ENCODE data around the gene QDPR.
A peak's percentile ranks its signal among the peaks of the same experiment; 100 is the strongest.
"Not testable (repeated sequence)": the region's sequence is repeated elsewhere in the genome, so short reads cannot be mapped to it uniquely, and the experiment has no call there.

The QDPR gene

GRCh38 chr4:17511950-17512795 lies at the start of gene QDPR:
Gene QDPR, minus strand, starts transcription at chr4:17512090. Its CDS starts 36 bp downstream, at chr4:17512054.
- DNase-seq = peak; percentile 77

- no peak for DNase-seq
Measured at GRCh38 chr4:17561195-17561909, 49.5 kb upstream of the QDPR start.

DNA sequence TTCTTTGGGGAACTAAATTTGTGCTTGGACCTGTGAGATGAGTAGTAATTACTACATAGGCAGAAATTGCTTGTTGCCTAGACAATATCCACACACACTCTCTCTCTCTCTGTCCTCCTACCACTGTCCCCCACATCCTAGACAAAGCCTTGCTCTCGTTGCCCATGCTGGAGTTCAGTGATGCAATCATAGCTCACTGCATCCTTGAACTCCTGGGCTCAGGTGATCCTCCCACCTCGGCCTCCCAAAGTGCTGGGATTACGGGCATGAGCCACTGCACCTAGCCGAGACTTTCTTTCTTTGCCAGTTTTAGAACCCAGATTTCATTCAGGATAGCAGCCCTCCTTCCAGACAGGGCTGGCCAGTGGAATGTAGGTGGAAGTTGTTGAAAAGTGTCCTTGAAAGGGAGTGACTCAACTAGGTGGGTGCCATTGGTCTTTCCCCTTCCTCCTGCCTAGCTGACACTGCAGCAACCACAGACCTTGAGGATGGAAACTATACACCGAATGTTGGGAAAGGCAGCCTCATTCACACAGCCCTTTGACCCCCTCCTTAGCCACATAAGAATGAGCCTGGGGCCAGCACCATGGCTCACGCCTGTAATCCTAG lies 48.3 kb upstream of the QDPR start:
- DNase-seq = no peak

GRCh38 chr4:17559709-17560048 lies 47.8 kb upstream of the QDPR start:
- no peak for DNase-seq

DNA sequence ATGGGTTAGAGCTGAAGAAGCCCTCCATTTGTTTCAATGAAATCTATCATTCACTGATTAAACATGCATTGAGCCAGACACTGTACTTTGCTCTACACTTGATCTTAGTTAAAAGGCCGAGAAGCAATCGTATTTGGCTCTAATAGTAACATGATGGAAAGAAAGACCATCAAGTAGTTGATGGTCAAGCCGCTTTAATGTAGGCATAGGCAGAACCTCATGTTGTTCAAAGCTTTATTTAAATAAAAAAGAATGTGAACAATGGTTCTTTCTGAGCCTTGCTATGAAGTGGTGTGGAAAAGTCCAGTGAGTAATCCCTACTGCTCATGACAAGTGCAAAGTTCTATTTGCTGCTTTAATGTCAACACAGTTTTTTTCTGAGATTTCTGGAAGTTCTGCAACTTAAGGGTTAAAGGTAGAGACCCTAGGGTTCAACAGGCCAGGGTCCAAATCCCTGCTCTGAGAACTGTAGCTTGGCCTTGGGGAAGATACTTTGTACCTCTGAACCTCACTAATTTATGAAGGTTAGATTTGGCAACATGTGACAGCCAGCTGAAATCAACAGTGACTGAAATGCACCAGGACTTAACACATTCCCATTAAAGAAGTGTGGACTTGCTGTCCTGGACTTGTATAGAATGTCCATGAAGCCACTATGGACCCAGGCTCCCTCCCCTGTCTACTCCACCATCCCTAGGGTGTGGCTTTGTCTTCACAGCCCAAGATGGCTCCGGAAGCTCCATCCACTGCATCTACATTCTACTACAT lies 47.2 kb upstream of the QDPR start:
- DNase-seq = no peak

GRCh38 chr4:17557880-17558279 lies 46.0 kb upstream of the QDPR start:
- DNase-seq = no peak

DNA sequence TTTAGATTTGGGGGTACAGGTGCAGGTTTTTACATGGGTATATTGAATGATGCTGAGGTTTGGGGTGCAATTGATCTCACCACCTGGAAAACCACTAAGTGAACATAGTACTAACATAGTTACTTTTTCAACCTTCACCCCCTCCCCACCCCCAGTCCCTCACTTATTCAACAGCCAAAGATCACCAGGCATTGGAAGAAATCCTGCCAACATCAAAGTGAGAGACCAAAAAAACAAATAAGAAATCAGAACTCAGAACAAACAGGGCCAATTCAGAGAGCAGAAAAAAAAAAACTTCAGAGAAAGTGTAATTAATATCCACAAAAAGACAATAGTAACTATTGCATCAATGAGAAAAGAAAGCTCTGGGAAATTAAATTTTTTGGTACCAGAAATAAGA lies 44.6 kb upstream of the QDPR start:
- no peak for DNase-seq

GRCh38 chr4:17554568-17554967 lies 42.7 kb upstream of the QDPR start:
- DNase-seq = no peak

DNA sequence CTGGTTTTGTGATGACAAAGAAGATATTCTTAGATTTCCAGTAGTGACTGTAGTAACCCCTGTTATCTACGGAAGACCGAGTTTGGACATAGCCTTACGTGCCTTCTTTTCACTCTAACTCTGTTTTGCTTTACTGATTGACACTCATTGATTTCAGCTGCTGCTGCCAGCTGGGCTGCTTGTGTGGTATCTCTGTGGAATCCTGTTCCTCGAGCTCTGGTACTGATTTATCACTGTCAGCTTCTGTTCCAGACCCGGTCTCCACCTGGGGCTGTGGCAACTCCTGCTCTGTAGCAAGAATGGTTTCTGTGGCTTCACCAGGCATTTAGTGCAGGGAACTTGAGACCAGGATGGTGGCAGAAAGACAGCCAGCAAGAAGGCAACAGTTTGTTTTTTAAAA lies 40.5 kb upstream of the QDPR start:
- DNase-seq = no peak

DNA sequence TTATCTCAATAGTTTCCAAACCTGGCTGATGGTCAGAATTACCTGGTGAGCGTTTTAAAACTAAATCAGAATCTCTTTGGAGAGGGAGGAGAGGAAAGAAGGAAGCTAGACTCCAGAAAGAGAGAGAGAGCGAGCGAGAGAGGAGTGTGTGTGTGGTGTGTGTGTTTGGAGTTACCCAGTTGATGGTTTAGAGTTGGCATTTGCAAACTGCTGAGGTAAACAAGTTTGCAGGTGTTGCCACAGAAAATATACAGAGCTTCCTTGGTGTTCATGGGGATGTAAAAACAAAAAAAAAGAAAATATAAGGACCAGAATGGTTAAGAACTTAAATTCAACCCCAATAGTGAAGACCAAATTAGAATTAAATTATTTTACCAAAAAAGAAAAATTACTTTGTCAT lies 38.7 kb upstream of the QDPR start:
- DNase-seq = no peak

DNA sequence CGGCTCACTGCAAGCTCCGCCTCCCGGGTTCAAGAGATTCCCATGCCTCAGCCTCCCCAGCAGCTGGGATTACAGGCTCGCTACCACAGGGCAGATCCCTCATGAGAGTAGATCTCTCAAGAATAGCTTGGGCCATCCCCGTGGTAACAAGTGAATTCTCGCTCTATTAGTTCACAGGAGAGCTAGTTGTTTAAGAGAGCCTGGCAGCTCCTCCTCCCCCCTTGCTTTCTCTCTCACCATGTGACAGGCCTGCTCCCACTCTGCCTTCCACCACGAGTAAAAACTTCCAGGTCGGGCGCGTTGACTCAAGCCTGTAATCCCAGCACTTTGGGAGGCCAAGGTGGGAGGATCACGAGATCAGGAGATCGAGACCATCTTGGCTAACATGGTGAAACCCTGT lies 34.8 kb upstream of the QDPR start:
- no peak for DNase-seq

DNA sequence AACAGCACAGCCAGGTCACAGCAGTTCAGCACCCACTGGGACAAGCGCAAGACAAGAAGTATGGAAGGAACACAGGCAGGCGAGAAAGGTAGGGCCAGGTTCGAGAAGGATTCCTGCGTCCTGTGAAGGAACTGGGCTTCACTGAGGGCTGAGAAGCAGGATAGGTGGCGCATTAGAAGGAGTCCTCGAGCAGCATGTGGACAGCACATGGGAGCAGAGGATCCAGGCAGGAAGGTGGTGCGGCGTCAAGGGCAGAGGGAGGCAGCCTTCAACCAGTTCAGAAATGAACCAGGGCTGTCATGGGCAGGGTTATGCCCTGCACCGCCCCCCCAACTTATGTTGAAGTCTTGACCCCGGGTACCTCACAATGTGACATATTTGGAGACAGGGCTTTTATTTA lies 34.3 kb upstream of the QDPR start:
- DNase-seq = no peak

DNA sequence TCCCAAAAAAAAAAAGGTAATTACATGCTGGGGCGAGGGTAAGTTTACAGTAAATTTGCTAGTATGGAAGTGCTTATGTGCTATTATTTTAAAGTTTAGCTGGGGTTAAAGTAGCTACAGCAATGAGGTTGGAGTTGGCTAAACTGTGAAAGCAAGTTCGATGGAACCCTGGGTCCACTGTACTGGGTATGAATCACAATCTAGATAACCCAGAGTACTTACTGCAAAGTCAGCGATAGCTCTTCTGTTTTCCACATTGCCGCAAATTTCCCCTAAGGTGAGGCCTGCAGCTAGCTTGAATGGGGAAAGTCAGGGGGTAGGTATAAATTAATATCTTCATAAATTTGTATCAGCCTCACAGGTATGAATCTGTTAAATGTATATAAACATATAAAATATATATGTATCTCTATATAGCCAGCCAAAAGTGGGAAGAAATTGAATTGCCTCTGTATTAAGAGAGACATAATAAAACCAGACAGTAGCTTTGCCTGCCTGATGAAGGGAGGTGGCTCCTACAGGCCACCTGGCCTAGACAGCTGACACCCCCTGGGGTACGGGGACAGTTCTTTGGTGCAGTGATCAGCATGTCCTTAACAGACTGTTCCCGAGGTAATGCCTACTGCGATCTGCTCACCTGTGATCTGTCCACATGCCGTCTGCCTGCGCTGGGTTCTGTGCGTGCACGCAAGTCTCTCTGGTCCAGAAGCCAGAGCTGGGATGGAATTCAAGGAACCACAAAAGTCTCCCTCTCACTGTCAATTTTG lies 33.7 kb upstream of the QDPR start:
- DNase-seq = no peak

GRCh38 chr4:17544831-17545234 lies 32.9 kb upstream of the QDPR start:
- DNase-seq = no peak

GRCh38 chr4:17544205-17544604 lies 32.3 kb upstream of the QDPR start:
- DNase-seq = no peak

GRCh38 chr4:17537060-17537459 lies 25.2 kb upstream of the QDPR start:
- DNase-seq = not testable (repeated sequence)

DNA sequence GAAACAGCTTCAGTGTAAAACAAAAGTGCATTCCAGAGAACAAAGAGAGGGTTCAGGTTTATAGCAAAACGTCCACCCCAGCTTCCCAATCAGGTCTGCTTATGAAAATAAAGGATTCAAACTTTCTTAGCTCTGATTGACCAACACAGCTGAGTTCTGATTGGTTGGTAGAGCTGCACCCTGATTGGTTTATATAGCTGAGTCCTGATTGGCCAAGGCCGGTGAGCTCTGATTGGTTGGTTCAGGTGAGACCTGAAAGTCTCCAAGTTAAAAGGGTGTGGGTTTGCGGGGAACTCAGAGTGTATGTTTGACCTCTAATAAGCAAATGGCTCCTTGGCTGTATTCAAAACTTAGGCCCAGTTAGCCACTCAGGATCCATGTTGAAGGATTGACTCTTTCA lies 24.0 kb upstream of the QDPR start:
- DNase-seq = peak; percentile 4

- no peak for DNase-seq
Measured at GRCh38 chr4:17535242-17535641, 23.4 kb upstream of the QDPR start.

GRCh38 chr4:17534705-17535104 lies 22.8 kb upstream of the QDPR start:
- DNase-seq = no peak

DNA sequence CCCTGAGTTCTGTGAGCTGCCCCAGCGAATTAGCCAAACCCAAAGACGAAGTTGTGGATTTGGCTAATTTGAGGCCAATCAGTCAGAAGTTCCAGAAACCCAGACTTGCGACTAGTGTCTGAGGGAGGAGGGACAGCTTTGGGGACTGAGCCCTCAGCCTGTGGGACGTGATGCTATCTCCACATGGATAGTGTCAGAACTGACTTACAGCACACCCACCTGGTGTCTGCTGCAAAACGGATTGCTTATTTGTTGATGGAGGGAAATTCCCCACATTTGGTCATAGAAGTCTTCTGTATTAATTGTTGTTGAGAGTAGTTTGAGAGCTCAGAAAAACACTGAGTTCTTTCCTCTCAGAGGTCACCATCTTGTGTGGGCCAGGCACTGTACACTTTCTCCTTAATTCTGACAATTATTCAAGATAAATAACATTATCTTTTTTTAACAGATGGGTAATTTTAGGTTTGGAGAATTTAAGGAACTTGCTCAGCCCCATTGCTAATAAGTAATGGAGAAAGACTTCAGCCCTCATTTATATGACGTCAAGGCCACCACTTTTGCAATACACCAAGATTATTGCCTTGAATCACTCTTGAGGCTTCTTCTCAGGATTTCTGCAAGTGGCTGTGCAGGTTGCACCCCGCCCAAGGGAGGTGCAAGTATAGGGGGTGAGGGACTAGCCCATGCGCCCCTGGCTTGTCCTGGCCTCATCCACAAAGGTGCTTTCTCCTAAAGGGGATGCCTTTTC lies 19.8 kb upstream of the QDPR start:
- DNase-seq = no peak

DNA sequence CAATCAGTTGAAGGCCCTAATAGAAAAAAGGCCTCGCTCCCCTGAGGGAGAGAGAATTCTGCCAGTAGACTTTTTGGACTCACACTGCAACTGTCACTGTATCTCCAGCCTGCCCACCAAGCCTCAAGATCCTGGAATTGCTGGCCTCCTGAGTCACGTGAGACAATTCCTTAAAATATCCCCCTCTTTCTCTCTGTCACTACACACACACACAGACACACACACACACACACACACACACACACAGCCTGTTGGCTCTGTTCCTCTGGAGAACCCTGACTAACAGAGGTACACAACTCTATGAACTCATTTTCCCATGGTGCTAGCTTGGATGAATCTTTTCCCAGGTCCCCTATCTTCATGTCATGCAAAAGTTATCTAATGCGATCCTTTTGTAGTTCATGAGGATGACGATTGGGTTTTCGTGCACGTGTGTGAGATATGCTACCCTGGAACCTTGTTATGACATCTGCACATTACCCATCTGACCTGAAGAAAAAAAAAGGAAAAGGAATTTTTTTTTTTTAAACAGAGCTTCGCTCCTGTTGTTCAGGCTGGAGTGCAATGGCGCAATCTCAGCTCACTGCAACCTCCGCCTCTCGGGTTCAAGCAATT lies 16.8 kb upstream of the QDPR start:
- DNase-seq = no peak
